Panc1 (cell line): ENCODE results near the gene UVSSA. TPM values are rescaled to one million over a fixed set of nuclear protein-coding genes. Genes with fewer than 3 reads are reported as not detected.
"Not testable (repeated sequence)": the region's sequence is repeated elsewhere in the genome, so short reads cannot be mapped to it uniquely, and the experiment has no call there.

Source experiments
- ATAC-seq: fragments of 200-7000 bp; cut with Tn5 transposase; 2 replicates; pipeline ENCODE4 v1.9.1; 2020; ENCODE audit warnings: mild to moderate bottlenecking, moderate library complexity
- BruUV-seq: library from RNA; stranded (reverse); fragments of 400-500 nt; replicated peaks from 2 replicates; lab custom pipeline; 2021; lab: Mats Ljungman, UMichigan
- CTCF ChIA-PET: fragments of 300-600 bp; sonication (Branson Sonifier 250); formaldehyde crosslinking; loops from one replicate; lab custom pipeline; 2022; ENCODE audit warnings: antibody characterized with exemption; lab: Charles Lee
- POLR2A ChIA-PET: fragments of 300-600 bp; sonication (Branson Sonifier 250); formaldehyde crosslinking; loops from one replicate; lab custom pipeline; 2022; ENCODE audit warnings: antibody characterized with exemption; lab: Charles Lee
- DNase-seq: peaks from one replicate; pipeline ENCODE4 v3.0.0-alpha.2; 2010; ENCODE audit warnings: low read depth, low spot score
- H3K27ac ChIP-seq: 2 replicates; pipeline ENCODE4 v1.5.1; 2011; ENCODE audit warnings: mild to moderate bottlenecking, low read length, inconsistent platforms
- H3K27me3 ChIP-seq: fragments of 200-500 bp; sonication (Bioruptor generic); 2 replicates; pipeline ENCODE4 v1.6.0; 2014; ENCODE audit warnings: low read length, inconsistent platforms; ENCODE audit not compliant: control insufficient read depth, insufficient read depth
- H3K36me3 ChIP-seq: fragments of 200-500 bp; sonication (Bioruptor generic); 2 replicates; pipeline ENCODE4 v1.5.1; 2014; ENCODE audit warnings: inconsistent platforms, mild to moderate bottlenecking, low read length, moderate library complexity; ENCODE audit not compliant: control insufficient read depth, insufficient read depth
- H3K4me1 ChIP-seq: 2 replicates; pipeline ENCODE4 v1.5.1; 2011; ENCODE audit warnings: inconsistent platforms, mild to moderate bottlenecking, low read length, moderate library complexity; ENCODE audit not compliant: control insufficient read depth, insufficient read depth
- H3K4me3 ChIP-seq, 2 experiments: 2 replicates each; pipeline ENCODE4 v1.5.1; 2011 to 2012; ENCODE audit warnings: low read depth in 2 of 2, low read length in 2 of 2, mild to moderate bottlenecking in 2 of 2, inconsistent platforms in 1 of 2, moderate library complexity in 1 of 2
- H3K9me3 ChIP-seq: fragments of 200-500 bp; sonication (Bioruptor generic); 2 replicates; pipeline ENCODE4 v1.5.1; 2014; ENCODE audit warnings: low read depth, mild to moderate bottlenecking, inconsistent platforms, low read length, moderate library complexity; ENCODE audit not compliant: control insufficient read depth, insufficient read depth
- POLR2AphosphoS5 ChIP-seq: IDR thresholded peaks from 2 replicates; pipeline ENCODE4 v1.6.1; 2012; ENCODE audit warnings: mild to moderate bottlenecking, low read depth, low read length, moderate library complexity
- SIN3A ChIP-seq: IDR thresholded peaks from 2 replicates; pipeline ENCODE4 v1.6.1; 2012; ENCODE audit warnings: low read depth, mild to moderate bottlenecking, low read length, moderate library complexity, borderline replicate concordance; ENCODE audit not compliant: insufficient read depth
- TCF7L2 ChIP-seq: IDR thresholded peaks from 2 replicates; pipeline ENCODE4 v1.6.1; 2011; ENCODE audit warnings: mild to moderate bottlenecking, low read depth, low read length, inconsistent platforms
- in situ Hi-C: cut with HindIII; loops from 2 replicates; pipeline ENCODE4 v1.10.0; 2016; ENCODE audit warnings: low sequenced_read_pairs, low pct_unique_long_range_greater_than_20kb
- intact Hi-C: fragments of 100-400 bp; cut with micrococcal nuclease; formaldehyde crosslinking; loops from one replicate; pipeline ENCODE4 v1.10.0; 2022; ENCODE audit not compliant: unreplicated experiment
- total RNA-seq: library from RNA; stranded (reverse); gene quantifications from one replicate; pipeline ENCODE4 v1.2.1, GENCODE V29; 2021; ENCODE audit not compliant: unreplicated experiment
- TF ChIP-seq, protein P1 (sequence below): fragments of 450-650 bp; IDR thresholded peaks from 2 replicates; pipeline ENCODE4 v1.5.1; 2017; ENCODE audit warnings: mild to moderate bottlenecking
- TF ChIP-seq, protein P2 (sequence below), 2 experiments: IDR thresholded peaks; 2 replicates each; pipeline ENCODE4 v1.6.1; 2011 to 2012; ENCODE audit warnings: low read depth in 2 of 2, control low read depth in 1 of 2, low read length in 1 of 2, mild to moderate bottlenecking in 1 of 2, moderate library complexity in 1 of 2; ENCODE audit not compliant: insufficient read depth in 1 of 2

Gene UVSSA
- total RNA-seq, 1 experiment from 2014 or later = 23.4 TPM

- H3K4me3 ChIP-seq, intact Hi-C loops, DNase-seq, H3K4me1 ChIP-seq, ATAC-seq, H3K9me3 ChIP-seq, BruUV-seq, H3K27ac ChIP-seq, CTCF ChIA-PET, in situ Hi-C loops, H3K36me3 ChIP-seq, H3K27me3 ChIP-seq, POLR2A ChIA-PET: not testable (repeated sequence)
Observed at GRCh38 chr4:1335193-1335883, 11.7 kb upstream of the UVSSA start.

GRCh38 chr4:1336088-1336491 is 10.9 kb upstream of the UVSSA start:
- no peak for ATAC-seq
- no peak overlapping the region for H3K4me3 ChIP-seq
- BruUV-seq = no TSS peak
- no peaks in the 10 kb centered on the region for H3K36me3 ChIP-seq
- TF ChIP-seq TCF7L2 = no peak
- no peak for TF ChIP-seq SIN3A
- TF ChIP-seq, protein P1, sequence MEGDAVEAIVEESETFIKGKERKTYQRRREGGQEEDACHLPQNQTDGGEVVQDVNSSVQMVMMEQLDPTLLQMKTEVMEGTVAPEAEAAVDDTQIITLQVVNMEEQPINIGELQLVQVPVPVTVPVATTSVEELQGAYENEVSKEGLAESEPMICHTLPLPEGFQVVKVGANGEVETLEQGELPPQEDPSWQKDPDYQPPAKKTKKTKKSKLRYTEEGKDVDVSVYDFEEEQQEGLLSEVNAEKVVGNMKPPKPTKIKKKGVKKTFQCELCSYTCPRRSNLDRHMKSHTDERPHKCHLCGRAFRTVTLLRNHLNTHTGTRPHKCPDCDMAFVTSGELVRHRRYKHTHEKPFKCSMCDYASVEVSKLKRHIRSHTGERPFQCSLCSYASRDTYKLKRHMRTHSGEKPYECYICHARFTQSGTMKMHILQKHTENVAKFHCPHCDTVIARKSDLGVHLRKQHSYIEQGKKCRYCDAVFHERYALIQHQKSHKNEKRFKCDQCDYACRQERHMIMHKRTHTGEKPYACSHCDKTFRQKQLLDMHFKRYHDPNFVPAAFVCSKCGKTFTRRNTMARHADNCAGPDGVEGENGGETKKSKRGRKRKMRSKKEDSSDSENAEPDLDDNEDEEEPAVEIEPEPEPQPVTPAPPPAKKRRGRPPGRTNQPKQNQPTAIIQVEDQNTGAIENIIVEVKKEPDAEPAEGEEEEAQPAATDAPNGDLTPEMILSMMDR = no peak
- TF ChIP-seq, protein P2, sequence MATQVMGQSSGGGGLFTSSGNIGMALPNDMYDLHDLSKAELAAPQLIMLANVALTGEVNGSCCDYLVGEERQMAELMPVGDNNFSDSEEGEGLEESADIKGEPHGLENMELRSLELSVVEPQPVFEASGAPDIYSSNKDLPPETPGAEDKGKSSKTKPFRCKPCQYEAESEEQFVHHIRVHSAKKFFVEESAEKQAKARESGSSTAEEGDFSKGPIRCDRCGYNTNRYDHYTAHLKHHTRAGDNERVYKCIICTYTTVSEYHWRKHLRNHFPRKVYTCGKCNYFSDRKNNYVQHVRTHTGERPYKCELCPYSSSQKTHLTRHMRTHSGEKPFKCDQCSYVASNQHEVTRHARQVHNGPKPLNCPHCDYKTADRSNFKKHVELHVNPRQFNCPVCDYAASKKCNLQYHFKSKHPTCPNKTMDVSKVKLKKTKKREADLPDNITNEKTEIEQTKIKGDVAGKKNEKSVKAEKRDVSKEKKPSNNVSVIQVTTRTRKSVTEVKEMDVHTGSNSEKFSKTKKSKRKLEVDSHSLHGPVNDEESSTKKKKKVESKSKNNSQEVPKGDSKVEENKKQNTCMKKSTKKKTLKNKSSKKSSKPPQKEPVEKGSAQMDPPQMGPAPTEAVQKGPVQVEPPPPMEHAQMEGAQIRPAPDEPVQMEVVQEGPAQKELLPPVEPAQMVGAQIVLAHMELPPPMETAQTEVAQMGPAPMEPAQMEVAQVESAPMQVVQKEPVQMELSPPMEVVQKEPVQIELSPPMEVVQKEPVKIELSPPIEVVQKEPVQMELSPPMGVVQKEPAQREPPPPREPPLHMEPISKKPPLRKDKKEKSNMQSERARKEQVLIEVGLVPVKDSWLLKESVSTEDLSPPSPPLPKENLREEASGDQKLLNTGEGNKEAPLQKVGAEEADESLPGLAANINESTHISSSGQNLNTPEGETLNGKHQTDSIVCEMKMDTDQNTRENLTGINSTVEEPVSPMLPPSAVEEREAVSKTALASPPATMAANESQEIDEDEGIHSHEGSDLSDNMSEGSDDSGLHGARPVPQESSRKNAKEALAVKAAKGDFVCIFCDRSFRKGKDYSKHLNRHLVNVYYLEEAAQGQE (IDR thresholded peaks at IDR 0.05; ENCODE audit: insufficient read depth in 1 of 2, low read depth in 2 of 2, low read length in 1 of 2) = no peak
- no peak for TF ChIP-seq POLR2AphosphoS5
- H3K27ac ChIP-seq = no peak overlapping the region
- ChIA-PET CTCF (no interaction called here), POLR2A (no interaction called here)
- H3K27me3 ChIP-seq = no peaks in the 10 kb centered on the region
- no peaks in the 10 kb centered on the region for H3K9me3 ChIP-seq
- in situ Hi-C loops = no loop called here
- H3K4me1 ChIP-seq = no peaks in the 10 kb centered on the region
- intact Hi-C loops = no loop called here
- no peak for DNase-seq

DNA sequence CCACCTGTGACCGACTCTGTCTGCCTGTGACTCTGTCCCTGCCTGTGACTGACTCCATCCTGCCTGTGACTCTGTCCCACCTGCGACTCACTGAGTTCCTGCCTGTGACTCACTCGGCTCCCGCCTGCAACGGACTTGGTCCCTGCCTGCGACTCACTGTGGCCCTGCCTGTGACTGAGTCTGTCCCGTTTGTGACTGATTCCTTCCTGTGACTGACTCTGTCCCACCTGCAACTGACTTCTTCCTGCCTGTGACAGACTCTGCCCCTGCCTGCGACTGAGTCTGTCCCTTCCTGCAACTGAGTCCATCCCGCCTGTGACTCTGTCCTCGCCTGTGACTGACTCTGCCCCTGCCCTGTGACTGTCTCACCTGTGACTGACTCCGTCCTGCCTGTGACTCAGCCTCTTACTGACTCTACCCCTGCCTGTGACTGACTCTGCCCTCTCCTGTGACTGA is 9.6 kb upstream of the UVSSA start:
- intact Hi-C loops = no loop called here
- Histone ChIP-seq H3K4me1 (no peaks in the 10 kb centered on the region), H3K4me3 (no peak overlapping the region), H3K27me3 (no peaks in the 10 kb centered on the region), H3K9me3 (no peaks in the 10 kb centered on the region), H3K36me3 (no peaks in the 10 kb centered on the region), H3K27ac (no peak overlapping the region)
- ChIA-PET CTCF (no interaction called here), POLR2A (no interaction called here)
- DNase-seq (peak; percentile 38), ATAC-seq (peak; percentile 62; the same call in 1 of the 2 replicates)
- no peak for TF ChIP-seq POLR2AphosphoS5
- no peak for TF ChIP-seq TCF7L2
- TF ChIP-seq, protein P2 (IDR thresholded peaks at IDR 0.05; ENCODE audit: insufficient read depth in 1 of 2, low read depth in 2 of 2, low read length in 1 of 2) = no peak
- TF ChIP-seq SIN3A = no peak
- TF ChIP-seq, protein P1 = no peak
- no TSS peak for BruUV-seq
- in situ Hi-C loops = no loop called here
